Measurements from ENCODE around the gene NPC2. TPM values are rescaled to one million over a fixed set of nuclear protein-coding genes. Genes with fewer than 3 reads are reported as not detected.
"Not testable (repeated sequence)": the region's sequence is repeated elsewhere in the genome, so short reads cannot be mapped to it uniquely, and the experiment has no call there.

Gene NPC2
- total RNA-seq, result 252 and 317 TPM in 2 replicates

DNA sequence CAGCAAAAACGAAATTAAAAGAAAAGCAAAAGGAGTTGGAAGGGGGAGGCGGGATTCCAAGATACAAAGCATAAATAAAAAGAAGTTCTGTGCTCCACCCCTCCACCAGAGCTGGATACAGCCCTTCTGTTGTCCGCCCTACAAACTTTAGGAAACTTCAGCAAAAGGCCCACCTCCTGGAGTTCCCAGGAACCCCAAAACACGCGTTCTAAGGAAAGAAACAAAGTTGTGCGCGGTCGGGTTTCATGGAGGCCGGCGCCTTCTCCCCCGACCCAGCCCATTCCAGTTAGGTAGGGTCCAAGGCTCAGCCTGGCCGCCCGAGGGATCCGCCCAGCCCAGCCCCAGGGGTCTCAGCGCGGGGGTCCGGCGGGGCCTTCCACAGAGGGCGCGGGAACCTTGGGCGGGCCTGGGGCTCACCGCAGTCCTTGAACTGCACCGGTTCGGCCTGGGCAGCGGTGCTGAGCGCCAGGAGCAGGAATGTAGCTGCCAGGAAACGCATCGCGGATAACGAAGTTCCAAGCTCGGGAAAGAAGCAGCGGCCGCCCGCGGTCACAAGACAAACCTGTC, at the start of gene NPC2:
Gene NPC2 (minus strand): TSS at position 530 of the 567 bp plus-strand sequence. CDS start 31 bp downstream, at position 499.
- peak; percentile 42 for DNase-seq (ENCODE audit: low read depth)
- peak within 1 kb of the TSS; percentile 94 for H3K4me3 ChIP-seq (ENCODE audit: low read depth, low read length)
- TF ChIP-seq CTCF (IDR thresholded peaks at IDR 0.05; ENCODE audit: insufficient read depth, low read depth, low read length), result no peak

- TF ChIP-seq CTCF (IDR thresholded peaks at IDR 0.05; ENCODE audit: insufficient read depth, low read depth, low read length), result no peak
- H3K4me3 ChIP-seq (ENCODE audit: low read depth, low read length), result no peak overlapping the region
- DNase-seq (ENCODE audit: low read depth), result no peak
These were observed 49.1 kb upstream of the NPC2 start for GRCh38 chr14:74542056-74542685.

DNA sequence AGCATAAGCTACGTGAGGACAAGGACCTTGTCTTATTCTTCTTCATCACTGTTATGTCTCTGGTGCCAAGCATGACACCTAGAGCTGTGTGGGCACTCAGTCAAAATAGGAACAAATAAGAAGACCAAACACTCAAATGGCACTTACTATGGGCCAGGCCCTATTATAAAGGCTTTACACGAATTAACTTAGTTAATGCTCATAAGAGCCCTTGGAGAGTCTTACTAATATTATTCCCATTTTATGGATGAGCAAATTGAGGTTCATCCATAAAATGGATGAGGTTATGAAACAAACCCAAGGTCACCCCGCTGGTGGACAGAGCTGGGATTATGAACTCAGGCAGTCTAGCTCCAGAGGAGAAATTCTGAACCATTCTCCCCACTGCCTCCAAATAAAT, 48.1 kb upstream of the NPC2 start:
- H3K4me3 ChIP-seq (ENCODE audit: low read depth, low read length), result no peak overlapping the region
- no peak for TF ChIP-seq CTCF (IDR thresholded peaks at IDR 0.05; ENCODE audit: insufficient read depth, low read depth, low read length)

GRCh38 chr14:74539503-74539902, 46.4 kb upstream of the NPC2 start:
- H3K4me3 ChIP-seq (ENCODE audit: low read depth, low read length), result no peak overlapping the region
- no peak for DNase-seq (ENCODE audit: low read depth)
- TF ChIP-seq CTCF (IDR thresholded peaks at IDR 0.05; ENCODE audit: insufficient read depth, low read depth, low read length), result no peak

More for the DNA sequence above, 48.1 kb upstream of the NPC2 start:
- no peak for DNase-seq (ENCODE audit: low read depth)

- TF ChIP-seq CTCF (IDR thresholded peaks at IDR 0.05; ENCODE audit: insufficient read depth, low read depth, low read length), result no peak
- H3K4me3 ChIP-seq (ENCODE audit: low read depth, low read length), result no peak overlapping the region
- DNase-seq (ENCODE audit: low read depth), result no peak
These were observed 45.6 kb upstream of the NPC2 start for GRCh38 chr14:74538411-74539391.

GRCh38 chr14:74536336-74536735, 43.2 kb upstream of the NPC2 start:
- DNase-seq (ENCODE audit: low read depth); H3K4me3 ChIP-seq (ENCODE audit: low read depth, low read length): not testable (repeated sequence)

DNA sequence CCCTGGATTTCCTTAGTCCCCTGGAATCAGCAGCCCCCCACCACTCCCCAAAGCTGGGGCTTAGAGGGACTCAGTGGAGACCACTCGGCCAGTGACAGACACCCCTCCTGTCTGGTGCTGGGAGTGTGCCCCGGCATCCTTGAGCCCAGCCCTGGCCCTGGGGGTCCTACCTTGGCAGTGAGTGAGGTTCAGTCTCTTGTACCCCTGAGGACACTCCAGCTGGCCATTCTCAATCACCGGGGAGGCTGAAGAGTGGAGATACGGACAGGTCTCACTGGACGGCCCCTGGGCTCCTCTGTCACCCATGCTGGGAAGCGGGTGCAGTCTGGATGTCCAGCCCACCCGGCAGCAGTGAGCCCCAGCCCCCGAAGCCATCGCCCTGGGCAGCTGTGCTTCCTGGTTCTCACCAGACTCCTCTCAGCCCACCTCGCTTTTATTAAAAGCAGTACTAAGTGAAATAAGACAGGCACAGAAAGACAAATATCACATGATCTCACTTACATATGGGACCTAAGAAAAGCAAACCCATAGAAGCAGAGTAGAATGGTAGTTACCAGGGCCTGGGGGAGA, 42.7 kb upstream of the NPC2 start:
- no peak overlapping the region for H3K4me3 ChIP-seq (ENCODE audit: low read depth, low read length)
- TF ChIP-seq CTCF (IDR thresholded peaks at IDR 0.05; ENCODE audit: insufficient read depth, low read depth, low read length), result no peak
- DNase-seq (ENCODE audit: low read depth), result no peak
